ENCODE data around the gene SPINT2.
"Not testable (repeated sequence)": the region's sequence is repeated elsewhere in the genome, so short reads cannot be mapped to it uniquely, and the experiment has no call there.

SPINT2 gene

GRCh38 chr19:38264486-38265212 lies at the start of gene SPINT2:
Gene SPINT2 (plus strand): TSS chr19:38264573. CDS start chr19:38264893, 320 bp downstream.
- DNase-seq, result peak; percentile 58

- no peak for DNase-seq
Observed at GRCh38 chr19:38216785-38217641, 47.4 kb upstream of the SPINT2 start.

GRCh38 chr19:38218204-38218603 lies 46.2 kb upstream of the SPINT2 start:
- DNase-seq, result no peak

- no peak for DNase-seq
Observed at GRCh38 chr19:38219221-38219620, 45.2 kb upstream of the SPINT2 start.

GRCh38 chr19:38221421-38221820 lies 43.0 kb upstream of the SPINT2 start:
- DNase-seq, result no peak

- no peak for DNase-seq
Observed at GRCh38 chr19:38221919-38222830, 42.2 kb upstream of the SPINT2 start.

GRCh38 chr19:38223119-38223523 lies 41.3 kb upstream of the SPINT2 start:
- DNase-seq, result no peak

- no peak for DNase-seq
Observed at GRCh38 chr19:38223617-38224013, 40.8 kb upstream of the SPINT2 start.

- DNase-seq, result peak; percentile 42
Observed at GRCh38 chr19:38224014-38224862, 40.1 kb upstream of the SPINT2 start, which contains the start of gene DPF1. Gene DPF1 (minus strand): TSS chr19:38224222. CDS start chr19:38224142, 80 bp downstream.

GRCh38 chr19:38224863-38225218 lies 39.5 kb upstream of the SPINT2 start:
- not testable (repeated sequence) for DNase-seq

- DNase-seq, result no peak
Observed at GRCh38 chr19:38227287-38228004, 36.9 kb upstream of the SPINT2 start.

GRCh38 chr19:38228005-38228377 lies 36.4 kb upstream of the SPINT2 start:
- no peak for DNase-seq

GRCh38 chr19:38228491-38229439 lies 35.6 kb upstream of the SPINT2 start:
- no peak for DNase-seq

GRCh38 chr19:38229585-38230073 lies 34.7 kb upstream of the SPINT2 start:
- peak; percentile 71 for DNase-seq

GRCh38 chr19:38230506-38231133 lies 33.8 kb upstream of the SPINT2 start:
- DNase-seq, result not testable (repeated sequence)

GRCh38 chr19:38231918-38232317 lies 32.5 kb upstream of the SPINT2 start:
- DNase-seq, result no peak

GRCh38 chr19:38233740-38234251 lies 30.6 kb upstream of the SPINT2 start:
- DNase-seq, result peak; percentile 81

GRCh38 chr19:38234615-38235014 lies 29.8 kb upstream of the SPINT2 start:
- DNase-seq, result no peak

- DNase-seq, result no peak
Observed at GRCh38 chr19:38239816-38240215, 24.6 kb upstream of the SPINT2 start.

Data from CD4-positive, alpha-beta T cell treated with Interleukin-17A for 4 hours (primary cell).